GM13977 (cell line): ENCODE results near the gene CLK1.

Source experiments
- DNase-seq: peaks from one replicate; pipeline ENCODE4 v3.0.0; 2012; ENCODE audit warnings: low spot score
- in situ Hi-C: fragments of 300-500 bp; cut with MboI; formaldehyde crosslinking; loops from one replicate; pipeline ENCODE4 v1.12.0; 2022; ENCODE audit warnings: low sequenced_read_pairs, low pct_unique_long_range_greater_than_20kb, mixed read lengths, inconsistent platforms; ENCODE audit not compliant: unreplicated experiment
- TF ChIP-seq, protein P1 (sequence below): IDR thresholded peaks from 2 replicates; pipeline ENCODE4 v1.5.1; 2012; ENCODE audit warnings: mild to moderate bottlenecking, control low read depth; ENCODE audit not compliant: insufficient read depth; ENCODE audit errors: extremely low read depth, missing control alignments

Gene CLK1

DNA sequence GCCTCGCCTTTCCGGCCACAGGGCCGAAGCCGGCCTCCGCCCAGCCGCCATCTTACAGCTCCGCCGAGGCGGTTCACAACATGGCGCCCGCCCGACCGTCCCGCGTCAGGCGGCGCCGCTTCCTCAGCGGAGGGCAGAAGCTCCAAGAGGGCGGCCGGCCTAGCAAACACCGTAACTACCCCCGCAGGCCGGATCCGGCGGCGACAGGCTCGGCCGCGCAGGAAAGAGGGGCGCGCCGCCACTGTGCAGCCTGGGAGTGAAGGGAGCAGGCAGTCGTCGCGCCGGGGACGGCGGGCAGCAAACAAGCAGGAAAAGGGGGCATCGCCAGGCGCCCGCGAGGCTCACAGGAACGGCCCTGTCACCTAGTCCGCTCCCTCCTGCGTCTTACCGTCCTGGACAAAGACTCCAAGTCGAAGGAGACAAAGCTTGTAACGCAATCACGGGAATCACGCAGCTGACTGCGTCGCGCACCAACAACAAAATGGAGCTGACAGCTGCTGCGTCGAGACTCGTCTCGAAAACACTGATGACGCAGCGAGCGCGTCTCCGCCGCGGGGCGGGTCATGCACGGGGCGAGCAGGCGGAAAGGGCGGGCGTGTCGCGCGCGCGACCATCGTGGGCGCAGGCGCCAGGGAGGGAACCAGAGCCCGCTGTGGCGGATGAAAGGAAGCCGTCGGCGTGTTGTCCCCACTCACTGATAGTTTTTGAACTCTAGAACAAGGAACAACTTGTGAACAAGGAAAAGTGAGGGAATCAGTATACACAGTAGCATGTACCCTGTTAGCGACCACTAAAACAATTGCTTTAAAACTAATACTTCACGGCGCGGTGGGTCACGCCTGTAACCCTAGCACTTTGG lies at the start of gene CLK1:
Gene CLK1, minus strand, starts transcription at position 483 of the 859 bp plus-strand sequence. CDS start 2,796 bp downstream, outside the sequence.
- TF ChIP-seq, protein P1, sequence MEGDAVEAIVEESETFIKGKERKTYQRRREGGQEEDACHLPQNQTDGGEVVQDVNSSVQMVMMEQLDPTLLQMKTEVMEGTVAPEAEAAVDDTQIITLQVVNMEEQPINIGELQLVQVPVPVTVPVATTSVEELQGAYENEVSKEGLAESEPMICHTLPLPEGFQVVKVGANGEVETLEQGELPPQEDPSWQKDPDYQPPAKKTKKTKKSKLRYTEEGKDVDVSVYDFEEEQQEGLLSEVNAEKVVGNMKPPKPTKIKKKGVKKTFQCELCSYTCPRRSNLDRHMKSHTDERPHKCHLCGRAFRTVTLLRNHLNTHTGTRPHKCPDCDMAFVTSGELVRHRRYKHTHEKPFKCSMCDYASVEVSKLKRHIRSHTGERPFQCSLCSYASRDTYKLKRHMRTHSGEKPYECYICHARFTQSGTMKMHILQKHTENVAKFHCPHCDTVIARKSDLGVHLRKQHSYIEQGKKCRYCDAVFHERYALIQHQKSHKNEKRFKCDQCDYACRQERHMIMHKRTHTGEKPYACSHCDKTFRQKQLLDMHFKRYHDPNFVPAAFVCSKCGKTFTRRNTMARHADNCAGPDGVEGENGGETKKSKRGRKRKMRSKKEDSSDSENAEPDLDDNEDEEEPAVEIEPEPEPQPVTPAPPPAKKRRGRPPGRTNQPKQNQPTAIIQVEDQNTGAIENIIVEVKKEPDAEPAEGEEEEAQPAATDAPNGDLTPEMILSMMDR = no peak
- DNase-seq = peak; percentile 94
- in situ Hi-C loops = no loop called here

DNA sequence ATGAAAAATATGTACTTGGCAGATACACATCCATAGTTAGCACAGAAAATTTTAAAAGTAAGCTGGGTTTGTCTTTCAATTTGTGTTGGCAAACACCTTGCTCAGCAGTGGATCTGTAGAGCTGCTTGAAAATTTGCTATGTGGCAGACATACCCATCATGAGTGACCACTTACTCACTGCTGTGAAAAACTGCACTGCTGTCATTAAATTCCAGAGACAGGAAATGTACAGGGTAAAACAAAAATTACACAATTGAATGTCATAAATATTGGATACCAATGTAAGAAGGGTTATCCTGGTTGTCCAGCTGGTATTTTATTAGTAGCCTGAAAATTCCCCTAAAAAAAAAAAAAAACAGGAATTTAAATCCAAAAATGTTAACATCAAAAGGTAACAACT lies 49.2 kb upstream of the CLK1 start:
- TF ChIP-seq, protein P1 = no peak

DNA sequence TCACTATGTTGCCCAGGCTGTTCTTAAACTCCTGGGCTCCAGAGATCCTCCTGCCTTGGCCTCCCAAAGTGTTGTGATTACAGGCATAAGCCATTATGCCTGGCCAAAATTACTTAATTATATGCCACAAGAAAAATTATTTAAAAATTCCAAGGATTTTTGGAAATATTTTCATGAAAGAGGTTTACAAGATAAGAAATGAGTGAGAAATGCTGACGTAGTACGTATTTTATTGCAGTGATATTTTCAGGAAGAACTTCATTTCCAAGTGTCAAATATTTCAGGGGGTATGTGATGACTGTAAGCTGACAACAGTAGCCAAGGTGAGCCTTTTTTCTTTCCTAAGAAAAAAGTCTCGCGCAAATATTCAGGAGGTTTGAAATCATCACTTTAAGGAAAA lies 45.5 kb upstream of the CLK1 start:
- in situ Hi-C loops = loop anchor here (5.0 to 10.0 kb wide), 3 partner anchors 165 to 325 kb away; partner anchors contain the start of genes HYCC2 and NDUFB3
- no peak for DNase-seq
- TF ChIP-seq, protein P1 = no peak

More for the DNA sequence above, 49.2 kb upstream of the CLK1 start:
- DNase-seq = no peak
- in situ Hi-C loops = no loop called here

DNA sequence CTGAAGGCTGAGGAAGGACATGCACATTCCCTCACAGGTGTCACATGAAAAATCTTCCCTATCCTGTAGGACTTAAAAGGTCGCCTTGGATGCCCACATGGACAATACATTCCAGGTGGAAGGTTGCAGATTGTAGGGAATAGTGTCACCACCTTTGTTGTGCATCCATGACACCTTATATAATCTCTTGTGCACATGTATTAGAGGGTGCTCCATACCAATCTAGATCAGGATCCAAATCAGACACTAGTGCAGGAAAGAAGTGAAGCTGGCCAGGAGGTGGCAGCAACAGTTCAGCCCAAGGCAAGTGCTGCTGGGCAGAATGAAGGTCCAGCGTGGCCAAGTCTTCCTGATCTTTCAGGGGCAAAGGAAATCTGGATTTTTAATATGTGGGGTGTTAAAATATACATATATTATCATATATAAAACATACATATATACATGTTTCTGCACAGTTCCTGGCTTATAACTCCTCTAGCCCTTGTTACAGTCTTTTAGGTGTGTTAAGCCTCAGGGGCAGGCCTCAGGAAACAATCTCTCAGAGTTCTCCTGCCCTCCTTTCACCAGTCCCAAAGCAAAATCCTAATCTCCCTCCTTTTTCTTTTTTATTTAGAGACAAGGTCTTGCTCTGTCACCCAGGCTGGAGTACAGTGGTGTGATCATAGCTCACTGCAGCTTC lies 41.3 kb upstream of the CLK1 start:
- in situ Hi-C loops = loop anchor here (5.0 to 10.0 kb wide), 3 partner anchors 169 to 329 kb away; partner anchors contain the start of genes HYCC2 and NDUFB3
- peak; percentile 43 for DNase-seq
- TF ChIP-seq, protein P1 = peak; percentile 89

DNA sequence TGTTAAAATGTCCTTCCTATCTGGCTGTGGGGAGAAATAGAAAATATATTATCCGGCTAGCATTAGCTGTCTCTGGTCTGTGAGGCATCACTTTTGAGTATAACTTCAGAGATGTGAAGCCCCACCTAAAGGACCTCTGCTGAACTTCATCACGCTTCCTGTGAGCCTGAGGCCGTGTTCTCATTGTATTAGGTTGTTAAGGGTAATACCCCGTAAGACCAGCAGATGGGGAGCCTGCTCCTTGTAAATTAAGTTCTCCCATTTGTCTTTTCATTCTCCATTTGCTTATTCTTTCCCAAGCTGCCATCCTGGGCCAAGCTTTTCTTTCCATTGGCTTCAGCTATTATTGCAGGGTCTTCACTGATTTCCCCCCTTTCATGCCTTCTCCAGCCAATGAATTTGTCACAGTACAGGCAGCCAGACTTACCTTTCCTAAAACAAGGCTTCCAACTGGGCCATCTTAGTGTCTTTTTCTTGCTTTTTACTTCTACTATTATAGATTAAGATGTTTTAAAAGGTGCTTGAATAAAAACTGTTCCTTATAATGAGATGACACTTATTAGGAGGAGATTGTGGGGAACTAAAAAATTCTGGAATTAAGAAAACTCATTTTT lies 37.1 kb upstream of the CLK1 start:
- peak; percentile 82 for DNase-seq
- TF ChIP-seq, protein P1 = peak; percentile 75
- in situ Hi-C loops = loop anchor here (10.0 kb wide), 2 partner anchors 173 to 333 kb away; partner anchors contain the start of genes HYCC2 and NDUFB3

DNA sequence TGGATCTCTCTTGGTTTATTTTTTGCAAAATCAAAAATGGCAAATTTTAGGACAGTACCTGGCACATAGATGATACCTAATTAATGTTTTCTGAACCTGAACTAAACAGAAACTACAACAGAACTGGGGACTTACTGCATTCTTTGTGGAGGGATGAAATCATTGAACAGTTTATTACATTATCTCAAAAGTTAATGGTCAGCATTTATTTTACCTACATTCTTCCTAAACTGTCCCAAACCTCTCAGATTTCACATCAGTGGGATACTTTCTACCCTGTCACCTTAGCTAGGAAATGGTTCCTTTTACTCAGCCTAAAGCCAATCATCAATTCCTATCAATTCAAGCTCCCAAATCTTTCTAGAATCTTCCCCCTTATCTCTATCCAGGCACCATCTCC lies 35.0 kb upstream of the CLK1 start:
- TF ChIP-seq, protein P1 = no peak
- in situ Hi-C loops = no loop called here

More for the DNA sequence above, 35.0 kb upstream of the CLK1 start:
- no peak for DNase-seq
